Measurements from ENCODE around the gene PFKL. TPM values are rescaled to one million over a fixed set of nuclear protein-coding genes. Genes with fewer than 3 reads are reported as not detected.

PFKL gene
- total and polyA plus RNA-seq, 2 donors (not counting 1 experiment from before 2014, with no cell fraction given) = 54.8 to 125 TPM

- H4K20me1 ChIP-seq (ENCODE audit: control insufficient read depth, extremely low read depth, insufficient read depth, low read length) = no peaks in the 10 kb centered on the region
- no peaks in the 10 kb centered on the region for H3K79me2 ChIP-seq (ENCODE audit: control insufficient read depth, insufficient read depth, low read length)
- no peak overlapping the region for H3K27ac ChIP-seq (ENCODE audit: insufficient read depth, low read length)
- H3K27me3 ChIP-seq (ENCODE audit: control insufficient read depth, insufficient read depth, low read length) = no peaks in the 10 kb centered on the region
- H2AFZ ChIP-seq (ENCODE audit: low read length) = no peak overlapping the region
- no peak overlapping the region for H3K4me2 ChIP-seq (ENCODE audit: extremely low read depth, insufficient read depth, low read length)
- TF ChIP-seq EZH2 (IDR thresholded peaks at IDR 0.05; ENCODE audit: low read length, missing control alignments) = no peak
- no peak for TF ChIP-seq CTCF (conservative IDR thresholded peaks at IDR 0.05 in 1 of 2, IDR thresholded peaks at IDR 0.05 in 1 of 2; ENCODE audit: low read depth in 1 of 2, low read length in 2 of 2)
- no peak overlapping the region for H3K4me3 ChIP-seq (replicated peaks in 1 of 4; ENCODE audit: control extremely low read depth in 1 of 4, insufficient read depth in 1 of 4, low read depth in 3 of 4, low read length in 4 of 4)
- H3K36me3 ChIP-seq (ENCODE audit: control insufficient read depth, insufficient read depth, low read length) = no peaks in the 10 kb centered on the region
- no peaks in the 10 kb centered on the region for H3K9me3 ChIP-seq (ENCODE audit: control insufficient read depth, insufficient read depth, low read depth, low read length)
- no peaks in the 10 kb centered on the region for H3K4me1 ChIP-seq (ENCODE audit: control insufficient read depth, extremely low read depth, insufficient read depth, low read length)
- no peak overlapping the region for H3K9ac ChIP-seq (ENCODE audit: insufficient read depth, low read length)
- DNase-seq (ENCODE audit: low read depth in 2 of 2) = no peak
These were observed 56.3 kb downstream of the PFKL start for GRCh38 chr21:44356160-44356559.

GRCh38 chr21:44356636-44357035 lies 56.8 kb downstream of the PFKL start:
- no peaks in the 10 kb centered on the region for H3K79me2 ChIP-seq (ENCODE audit: control insufficient read depth, insufficient read depth, low read length)
- DNase-seq (ENCODE audit: low read depth in 2 of 2) = no peak
- H3K27me3 ChIP-seq (ENCODE audit: control insufficient read depth, insufficient read depth, low read length) = no peaks in the 10 kb centered on the region
- H3K4me3 ChIP-seq (replicated peaks in 1 of 4; ENCODE audit: control extremely low read depth in 1 of 4, insufficient read depth in 1 of 4, low read depth in 3 of 4, low read length in 4 of 4) = no peak overlapping the region
- H3K9ac ChIP-seq (ENCODE audit: insufficient read depth, low read length) = no peak overlapping the region
- no peaks in the 10 kb centered on the region for H3K9me3 ChIP-seq (ENCODE audit: control insufficient read depth, insufficient read depth, low read depth, low read length)
- no peaks in the 10 kb centered on the region for H4K20me1 ChIP-seq (ENCODE audit: control insufficient read depth, extremely low read depth, insufficient read depth, low read length)
- no peak overlapping the region for H2AFZ ChIP-seq (ENCODE audit: low read length)
- H3K27ac ChIP-seq (ENCODE audit: insufficient read depth, low read length) = no peak overlapping the region
- no peaks in the 10 kb centered on the region for H3K36me3 ChIP-seq (ENCODE audit: control insufficient read depth, insufficient read depth, low read length)
- H3K4me1 ChIP-seq (ENCODE audit: control insufficient read depth, extremely low read depth, insufficient read depth, low read length) = no peaks in the 10 kb centered on the region
- TF ChIP-seq EZH2 (IDR thresholded peaks at IDR 0.05; ENCODE audit: low read length, missing control alignments) (no peak), CTCF (conservative IDR thresholded peaks at IDR 0.05 in 1 of 2, IDR thresholded peaks at IDR 0.05 in 1 of 2; ENCODE audit: low read depth in 1 of 2, low read length in 2 of 2) (no peak)
- H3K4me2 ChIP-seq (ENCODE audit: extremely low read depth, insufficient read depth, low read length) = no peak overlapping the region

- Histone ChIP-seq H4K20me1 (ENCODE audit: control insufficient read depth, extremely low read depth, insufficient read depth, low read length) (no peaks in the 10 kb centered on the region), H2AFZ (ENCODE audit: low read length) (no peak overlapping the region), H3K4me2 (ENCODE audit: extremely low read depth, insufficient read depth, low read length) (no peak overlapping the region), H3K9me3 (ENCODE audit: control insufficient read depth, insufficient read depth, low read depth, low read length) (no peaks in the 10 kb centered on the region), H3K27me3 (ENCODE audit: control insufficient read depth, insufficient read depth, low read length) (no peaks in the 10 kb centered on the region), H3K9ac (ENCODE audit: insufficient read depth, low read length) (no peak overlapping the region), H3K79me2 (ENCODE audit: control insufficient read depth, insufficient read depth, low read length) (no peaks in the 10 kb centered on the region), H3K4me3 (replicated peaks in 1 of 4; ENCODE audit: control extremely low read depth in 1 of 4, insufficient read depth in 1 of 4, low read depth in 3 of 4, low read length in 4 of 4) (no peak overlapping the region), H3K36me3 (ENCODE audit: control insufficient read depth, insufficient read depth, low read length) (no peaks in the 10 kb centered on the region), H3K27ac (ENCODE audit: insufficient read depth, low read length) (no peak overlapping the region), H3K4me1 (ENCODE audit: control insufficient read depth, extremely low read depth, insufficient read depth, low read length) (no peaks in the 10 kb centered on the region)
- TF ChIP-seq CTCF (conservative IDR thresholded peaks at IDR 0.05 in 1 of 2, IDR thresholded peaks at IDR 0.05 in 1 of 2; ENCODE audit: low read depth in 1 of 2, low read length in 2 of 2) = no peak
- no peak for DNase-seq (ENCODE audit: low read depth in 2 of 2)
These were observed 57.4 kb downstream of the PFKL start for GRCh38 chr21:44357064-44357837.
